HepG2 (cell line): ENCODE results near the gene RSL1D1. TPM values are rescaled to one million over a fixed set of nuclear protein-coding genes. Genes with fewer than 3 reads are reported as not detected.

ENCODE experiments used
- E2F1 ChIP-seq: sonication (generic); formaldehyde crosslinking; IDR thresholded peaks from 2 replicates; pipeline ENCODE4 v1.5.0; 2020; ENCODE audit warnings: missing genetic modification reagents
- KDM2A ChIP-seq: sonication (generic); formaldehyde crosslinking; IDR thresholded peaks from 2 replicates; pipeline ENCODE4 v1.4.0; 2020; ENCODE audit warnings: low read depth, missing genetic modification reagents, borderline replicate concordance
- PRDM4 ChIP-seq: sonication (generic); formaldehyde crosslinking; IDR thresholded peaks from 2 replicates; pipeline ENCODE4 v1.9.0; 2021; ENCODE audit warnings: missing genetic modification reagents, borderline replicate concordance
- REST ChIP-seq, 2 experiments: IDR thresholded peaks; 2 replicates each; pipeline ENCODE4 v1.6.1; 2011 to 2012; ENCODE audit warnings: low read length in 2 of 2, borderline replicate concordance in 1 of 2, low read depth in 1 of 2, mild to moderate bottlenecking in 1 of 2, moderate library complexity in 1 of 2
- RXRB ChIP-seq: IDR thresholded peaks from 2 replicates; pipeline ENCODE4 v1.6.1; 2016; ENCODE audit warnings: borderline replicate concordance, missing genetic modification reagents, missing compliant biosample characterization
- SETDB1 ChIP-seq: sonication (generic); formaldehyde crosslinking; IDR thresholded peaks from 2 replicates; pipeline ENCODE4 v1.5.1; 2020; ENCODE audit warnings: missing genetic modification reagents, mild to moderate bottlenecking, borderline replicate concordance
- SUZ12 ChIP-seq: fragments of 150-350 bp; IDR thresholded peaks from 2 replicates; pipeline ENCODE4 v1.6.1; 2014; ENCODE audit warnings: low read depth, low read length
- ZNF24 ChIP-seq: fragments of 450-650 bp; IDR thresholded peaks from 2 replicates; pipeline ENCODE4 v1.6.1; 2017; ENCODE audit warnings: antibody characterized with exemption, mild to moderate bottlenecking
- ZNF256 ChIP-seq: sonication (generic); formaldehyde crosslinking; conservative IDR thresholded peaks from 2 replicates; pipeline ENCODE4 v1.4.0; 2020; ENCODE audit warnings: missing genetic modification reagents
- ZNF383 ChIP-seq: sonication (generic); formaldehyde crosslinking; IDR thresholded peaks from 2 replicates; pipeline ENCODE4 v1.4.0; 2020; ENCODE audit warnings: missing genetic modification reagents, mild to moderate bottlenecking, borderline replicate concordance
- ZNF672 ChIP-seq: sonication (generic); formaldehyde crosslinking; IDR thresholded peaks from 2 replicates; pipeline ENCODE4 v1.8.1; 2022; ENCODE audit warnings: missing genetic modification reagents
- ZNF687 ChIP-seq: sonication (generic); formaldehyde crosslinking; IDR thresholded peaks from 2 replicates; pipeline ENCODE4 v1.5.1; 2020; ENCODE audit warnings: mild to moderate bottlenecking, missing genetic modification reagents, moderate library complexity
- ZNF704 ChIP-seq: sonication (generic); formaldehyde crosslinking; IDR thresholded peaks from 2 replicates; pipeline ENCODE4 v1.8.1; 2023; ENCODE audit warnings: mild to moderate bottlenecking, inconsistent platforms, moderate library complexity, missing genetic modification reagents, borderline replicate concordance
- ZNF776 ChIP-seq: sonication (generic); formaldehyde crosslinking; IDR thresholded peaks from 2 replicates; pipeline ENCODE4 v1.4.0; 2020; ENCODE audit warnings: mild to moderate bottlenecking, missing genetic modification reagents
- polyA plus RNA-seq, 8 experiments: library from polyadenylated mRNA; depleted of rRNA in 3 of 8; stranded (reverse) in 7 of 8; unstranded in 1 of 8; fragments of >200 nt; fragmentation: Illumina TruSeq in 4 of 8; extraction: Trizol in 4 of 8; gene quantifications; 2 replicates each; pipeline versions ENCODE4 v1.2.1 to v1.2.3, GENCODE V29; 2011 to 2016; ENCODE audit warnings: low read depth in 4 of 8, missing spikeins in 1 of 8, mixed read lengths in 1 of 8; ENCODE audit not compliant: insufficient read depth in 1 of 8
- total RNA-seq, 5 experiments: library from RNA; depleted of rRNA; stranded (reverse); fragments of >200 nt; fragmentation: Illumina TruSeq; extraction: Trizol; gene quantifications; 2 replicates each; pipeline ENCODE4 v1.2.3, GENCODE V29; 2016; ENCODE audit warnings: low read depth in 1 of 5

RSL1D1 gene
- total and polyA plus RNA-seq, 2 of the 13 experiments (the other 11 are each of a cell fraction or from before 2014, with no cell fraction given), result 187 to 343 TPM

GRCh38 chr16:11796227-11797165 lies 54.8 kb downstream of the RSL1D1 start (continued):
- TF ChIP-seq SETDB1 (CRISPR knock-in tag) (no peak), REST (IDR thresholded peaks at IDR 0.05; ENCODE audit: borderline replicate concordance in 1 of 2, low read depth in 1 of 2, low read length in 2 of 2) (no peak; a peak in 1 of 4 replicates), ZNF672 (no peak), PRDM4 (no peak), ZNF687 (CRISPR knock-in tag) (peak; percentile 79), ZNF256 (CRISPR knock-in tag) (0 out of 2 replicates have a peak, but pooled peaks have one; percentile 38), ZNF704 (CRISPR knock-in tag) (no peak; the same call in 1 of the 2 replicates), RXRB (CRISPR knock-in tag) (no peak), ZNF383 (CRISPR knock-in tag) (no peak), KDM2A (CRISPR knock-in tag) (peak; percentile 66; the same call in 1 of the 2 replicates), ZNF776 (no peak; the same call in 1 of the 2 replicates), ZNF24 (no peak; the same call in 1 of the 2 replicates), SUZ12 (no peak), E2F1 (CRISPR knock-in tag) (peak; percentile 71)
